ENCODE results near the gene GARNL3.

GARNL3 gene

GRCh38 chr9:127314911-127315310, 50.3 kb downstream of the GARNL3 start:
- DNase-seq = no peak

GRCh38 chr9:127316586-127317323, 52.2 kb downstream of the GARNL3 start:
- DNase-seq = peak; percentile 68

GRCh38 chr9:127318651-127319167, 54.1 kb downstream of the GARNL3 start:
- no peak for DNase-seq

GRCh38 chr9:127319366-127320114, 55.0 kb downstream of the GARNL3 start:
- no peak for DNase-seq

GRCh38 chr9:127320115-127320378, 55.5 kb downstream of the GARNL3 start:
- no peak for DNase-seq

- DNase-seq = no peak
Observed at GRCh38 chr9:127323393-127323792, 58.8 kb downstream of the GARNL3 start.

- DNase-seq = no peak
Observed at GRCh38 chr9:127330501-127330900, 65.9 kb downstream of the GARNL3 start.

- DNase-seq = no peak
Observed at GRCh38 chr9:127333221-127334064, 68.9 kb downstream of the GARNL3 start.

- no peak for DNase-seq
Observed at GRCh38 chr9:127334725-127335124, 70.2 kb downstream of the GARNL3 start.

- DNase-seq = no peak
Observed at GRCh38 chr9:127336086-127336485, 71.5 kb downstream of the GARNL3 start.

- DNase-seq = no peak
Observed at GRCh38 chr9:127336506-127337352, 72.2 kb downstream of the GARNL3 start.

GRCh38 chr9:127340721-127341120, 76.1 kb downstream of the GARNL3 start:
- DNase-seq = no peak

- DNase-seq = no peak
Observed at GRCh38 chr9:127341152-127341551, 76.6 kb downstream of the GARNL3 start.

GRCh38 chr9:127344368-127345000, 79.9 kb downstream of the GARNL3 start:
- DNase-seq = no peak

- no peak for DNase-seq
Observed at GRCh38 chr9:127345566-127345965, 81.0 kb downstream of the GARNL3 start.

GRCh38 chr9:127346584-127346983, 82.0 kb downstream of the GARNL3 start:
- no peak for DNase-seq

GRCh38 chr9:127347831-127348776, 83.5 kb downstream of the GARNL3 start:
- DNase-seq = no peak

- DNase-seq = no peak
Observed at GRCh38 chr9:127349483-127350113, 85.0 kb downstream of the GARNL3 start.

GRCh38 chr9:127351182-127352166, 86.9 kb downstream of the GARNL3 start:
- DNase-seq = no peak
